SK-N-SH treated with all-trans-retinoic acid at 6 μM for 48 hours (cell line): Measurements from ENCODE around the gene CLEC16A.

Experiments
- ATAC-seq: fragments of 200-7000 bp; cut with Tn5 transposase; 3 replicates; pipeline ENCODE4 v1.9.1; 2020; ENCODE audit warnings: mild to moderate bottlenecking, moderate library complexity
- ARNTL ChIP-seq: fragments of 450-650 bp; formaldehyde crosslinking; IDR thresholded peaks from 2 replicates; pipeline ENCODE4 v1.5.0; 2020; ENCODE audit warnings: low read depth, mild to moderate bottlenecking, moderate library complexity, borderline replicate concordance
- BACH2 ChIP-seq: fragments of 250-450 bp; sonication (Bioruptor Pico); IDR thresholded peaks from 2 replicates; pipeline ENCODE4 v1.9.0; 2021; ENCODE audit warnings: mild to moderate bottlenecking, borderline replicate concordance
- CSDC2 ChIP-seq: fragments of 250-450 bp; sonication (Bioruptor Pico); IDR thresholded peaks from 2 replicates; pipeline ENCODE4 v1.5.0; 2020; ENCODE audit warnings: mild to moderate bottlenecking, moderate library complexity
- ESRRG ChIP-seq: fragments of 250-450 bp; sonication (Bioruptor Pico); IDR thresholded peaks from 2 replicates; pipeline ENCODE4 v1.6.1; 2021; ENCODE audit warnings: mild to moderate bottlenecking
- GLIS3 ChIP-seq: fragments of 250-450 bp; sonication (Bioruptor Pico); IDR thresholded peaks from 2 replicates; pipeline ENCODE4 v1.5.0; 2020; ENCODE audit warnings: mild to moderate bottlenecking, moderate library complexity
- ISL1 ChIP-seq: fragments of 250-450 bp; sonication (Bioruptor Pico); IDR thresholded peaks from 2 replicates; pipeline ENCODE4 v2.1.2; 2022; ENCODE audit warnings: mild to moderate bottlenecking, moderate library complexity
- OSR1 ChIP-seq: fragments of 250-450 bp; sonication (Bioruptor Pico); IDR thresholded peaks from 2 replicates; pipeline ENCODE4 v1.8.0; 2022; ENCODE audit warnings: moderate library complexity, mild to moderate bottlenecking, inconsistent platforms
- PATZ1 ChIP-seq: fragments of 250-450 bp; sonication (Bioruptor Pico); IDR thresholded peaks from 2 replicates; pipeline ENCODE4 v1.8.0; 2020; ENCODE audit warnings: mild to moderate bottlenecking, moderate library complexity, borderline replicate concordance
- POU6F1 ChIP-seq: fragments of 250-450 bp; sonication (Bioruptor Pico); IDR thresholded peaks from 2 replicates; pipeline ENCODE4 v1.8.0; 2021; ENCODE audit warnings: low read depth, mild to moderate bottlenecking, moderate library complexity, borderline replicate concordance
- RARB ChIP-seq: fragments of 250-450 bp; sonication (Bioruptor Pico); IDR thresholded peaks from 2 replicates; pipeline ENCODE4 v1.8.0; 2021; ENCODE audit warnings: mild to moderate bottlenecking, moderate library complexity
- SNAI2 ChIP-seq: fragments of 250-450 bp; sonication (Bioruptor Pico); IDR thresholded peaks from 2 replicates; pipeline ENCODE4 v1.5.0; 2020; ENCODE audit warnings: mild to moderate bottlenecking, moderate library complexity
- TCF4 ChIP-seq: fragments of 250-450 bp; sonication (Bioruptor Pico); IDR thresholded peaks from 2 replicates; pipeline ENCODE4 v1.8.0; 2021; ENCODE audit warnings: mild to moderate bottlenecking, moderate library complexity, borderline replicate concordance
- TOX ChIP-seq: fragments of 250-450 bp; sonication (Bioruptor Pico); IDR thresholded peaks from 2 replicates; pipeline ENCODE4 v1.8.0; 2021; ENCODE audit warnings: mild to moderate bottlenecking, moderate library complexity, borderline replicate concordance
- ZC3H10 ChIP-seq: fragments of 250-450 bp; sonication (Bioruptor Pico); IDR thresholded peaks from 2 replicates; pipeline ENCODE4 v1.5.1; 2021; ENCODE audit warnings: mild to moderate bottlenecking, moderate library complexity
- ZFP3 ChIP-seq: fragments of 250-450 bp; sonication (Bioruptor Pico); IDR thresholded peaks from 2 replicates; pipeline ENCODE4 v1.5.0; 2020; ENCODE audit warnings: mild to moderate bottlenecking, moderate library complexity
- ZFP30 ChIP-seq: fragments of 450-650 bp; formaldehyde crosslinking; IDR thresholded peaks from 2 replicates; pipeline ENCODE4 v1.5.0; 2022; ENCODE audit warnings: mild to moderate bottlenecking, moderate library complexity
- ZNF565 ChIP-seq: fragments of 450-650 bp; formaldehyde crosslinking; conservative IDR thresholded peaks from 2 replicates; pipeline ENCODE4 v1.5.0; 2020; ENCODE audit warnings: low read depth, mild to moderate bottlenecking, moderate library complexity
- ZNF70 ChIP-seq: fragments of 450-650 bp; formaldehyde crosslinking; IDR thresholded peaks from 2 replicates; pipeline ENCODE4 v1.5.0; 2020; ENCODE audit warnings: mild to moderate bottlenecking, moderate library complexity
- ZNF8 ChIP-seq: fragments of 450-650 bp; formaldehyde crosslinking; IDR thresholded peaks from 2 replicates; pipeline ENCODE4 v1.5.0; 2020; ENCODE audit warnings: mild to moderate bottlenecking, moderate library complexity
- TF ChIP-seq, protein P1 (sequence below): fragments of 250-450 bp; sonication (Bioruptor Pico); IDR thresholded peaks from 2 replicates; pipeline ENCODE4 v1.5.1; 2021; ENCODE audit warnings: mild to moderate bottlenecking, moderate library complexity
- TF ChIP-seq, protein P2 (sequence below): fragments of 250-450 bp; sonication (Bioruptor Pico); IDR thresholded peaks from 2 replicates; pipeline ENCODE4 v1.5.1; 2020; ENCODE audit warnings: low read depth, mild to moderate bottlenecking, moderate library complexity
- TF ChIP-seq, protein P3 (sequence below): fragments of 250-450 bp; sonication (Bioruptor Pico); IDR thresholded peaks from 2 replicates; pipeline ENCODE4 v1.5.0; 2020; ENCODE audit warnings: mild to moderate bottlenecking, moderate library complexity

The CLEC16A gene

GRCh38 chr16:10911267-10911666 lies 33.1 kb upstream of the CLEC16A start (continued):
- no peak for TF ChIP-seq PATZ1 (CRISPR knock-in tag)
- TF ChIP-seq, protein P1, sequence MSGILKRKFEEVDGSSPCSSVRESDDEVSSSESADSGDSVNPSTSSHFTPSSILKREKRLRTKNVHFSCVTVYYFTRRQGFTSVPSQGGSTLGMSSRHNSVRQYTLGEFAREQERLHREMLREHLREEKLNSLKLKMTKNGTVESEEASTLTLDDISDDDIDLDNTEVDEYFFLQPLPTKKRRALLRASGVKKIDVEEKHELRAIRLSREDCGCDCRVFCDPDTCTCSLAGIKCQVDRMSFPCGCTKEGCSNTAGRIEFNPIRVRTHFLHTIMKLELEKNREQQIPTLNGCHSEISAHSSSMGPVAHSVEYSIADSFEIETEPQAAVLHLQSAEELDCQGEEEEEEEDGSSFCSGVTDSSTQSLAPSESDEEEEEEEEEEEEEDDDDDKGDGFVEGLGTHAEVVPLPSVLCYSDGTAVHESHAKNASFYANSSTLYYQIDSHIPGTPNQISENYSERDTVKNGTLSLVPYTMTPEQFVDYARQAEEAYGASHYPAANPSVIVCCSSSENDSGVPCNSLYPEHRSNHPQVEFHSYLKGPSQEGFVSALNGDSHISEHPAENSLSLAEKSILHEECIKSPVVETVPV (CRISPR knock-in tag), result no peak
- TF ChIP-seq, protein P2, sequence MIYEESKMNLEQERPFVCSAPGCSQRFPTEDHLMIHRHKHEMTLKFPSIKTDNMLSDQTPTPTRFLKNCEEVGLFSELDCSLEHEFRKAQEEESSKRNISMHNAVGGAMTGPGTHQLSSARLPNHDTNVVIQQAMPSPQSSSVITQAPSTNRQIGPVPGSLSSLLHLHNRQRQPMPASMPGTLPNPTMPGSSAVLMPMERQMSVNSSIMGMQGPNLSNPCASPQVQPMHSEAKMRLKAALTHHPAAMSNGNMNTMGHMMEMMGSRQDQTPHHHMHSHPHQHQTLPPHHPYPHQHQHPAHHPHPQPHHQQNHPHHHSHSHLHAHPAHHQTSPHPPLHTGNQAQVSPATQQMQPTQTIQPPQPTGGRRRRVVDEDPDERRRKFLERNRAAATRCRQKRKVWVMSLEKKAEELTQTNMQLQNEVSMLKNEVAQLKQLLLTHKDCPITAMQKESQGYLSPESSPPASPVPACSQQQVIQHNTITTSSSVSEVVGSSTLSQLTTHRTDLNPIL (CRISPR knock-in tag), result no peak

DNA sequence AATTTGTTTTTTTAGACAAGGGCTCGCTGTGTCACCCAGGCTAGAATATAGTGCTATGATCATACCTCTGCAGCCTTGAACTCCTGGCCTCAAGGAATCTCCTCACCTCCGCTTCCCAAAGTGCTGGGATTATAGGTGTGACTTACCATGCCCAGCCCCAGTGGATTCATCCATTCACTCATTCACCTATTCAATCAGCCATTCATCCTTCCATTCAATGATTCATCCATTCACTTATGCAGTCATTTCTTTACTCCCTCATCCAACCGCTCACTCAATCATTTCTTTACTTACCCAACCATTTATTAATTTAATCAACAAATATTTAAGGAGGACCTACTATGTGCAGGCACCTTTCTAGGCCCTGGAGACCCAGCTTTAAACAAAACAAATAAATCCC lies 27.8 kb upstream of the CLEC16A start:
- TF ChIP-seq OSR1, result no peak
- TF ChIP-seq ZNF565 (CRISPR knock-in tag), result no peak
- no peak for TF ChIP-seq ZFP30 (CRISPR knock-in tag)
- TF ChIP-seq ARNTL, result no peak
- no peak for TF ChIP-seq RARB (CRISPR knock-in tag)
- no peak for TF ChIP-seq BACH2
- TF ChIP-seq ESRRG (CRISPR knock-in tag), result no peak
- TF ChIP-seq ZNF8 (CRISPR knock-in tag), result no peak
- TF ChIP-seq SNAI2 (CRISPR knock-in tag), result no peak
- TF ChIP-seq CSDC2 (CRISPR knock-in tag), result no peak
- no peak for TF ChIP-seq TCF4 (CRISPR knock-in tag)
- TF ChIP-seq ZC3H10 (CRISPR knock-in tag), result no peak
- TF ChIP-seq POU6F1, result no peak
- TF ChIP-seq, protein P2 (CRISPR knock-in tag), result no peak
- TF ChIP-seq ZFP3 (CRISPR knock-in tag), result no peak
- no peak for TF ChIP-seq GLIS3 (CRISPR knock-in tag)
- TF ChIP-seq ISL1, result no peak
- TF ChIP-seq TOX (CRISPR knock-in tag), result no peak
- TF ChIP-seq, protein P1 (CRISPR knock-in tag), result no peak
- ATAC-seq, result no peak

DNA sequence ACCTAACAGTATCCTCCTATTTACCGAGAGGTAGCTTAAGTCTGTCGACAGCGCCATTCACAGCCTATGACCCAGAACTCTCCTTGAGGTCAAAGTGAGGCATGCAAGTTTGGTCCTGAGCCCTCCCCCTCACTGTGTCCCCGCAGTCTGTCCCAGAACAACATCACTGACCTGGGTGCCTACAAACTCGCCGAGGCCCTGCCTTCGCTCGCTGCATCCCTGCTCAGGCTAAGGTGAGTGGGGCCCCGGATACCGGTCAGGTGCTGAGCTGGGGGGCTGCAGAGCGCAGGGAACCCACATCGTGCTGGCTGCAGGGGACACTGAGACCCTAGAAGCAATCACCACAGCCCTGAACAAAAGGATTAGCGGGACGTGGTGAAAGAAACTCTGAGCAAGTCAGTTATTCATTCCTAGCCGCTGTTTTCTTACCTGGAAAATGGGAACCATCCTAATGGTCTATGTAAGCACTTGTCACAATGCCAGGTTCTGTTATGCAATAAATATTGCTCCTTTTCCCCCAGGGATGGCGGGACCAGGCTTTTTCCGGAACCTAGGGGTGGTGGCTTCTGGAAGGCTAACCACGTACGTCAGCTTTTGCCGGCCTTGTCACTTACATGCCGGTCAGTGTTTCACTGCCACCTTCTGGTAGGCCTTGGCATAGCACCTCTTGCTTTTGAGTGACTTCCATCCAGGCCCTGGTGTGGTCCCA lies 25.9 kb upstream of the CLEC16A start:
- ATAC-seq, result peak; percentile 97
- TF ChIP-seq, protein P1 (CRISPR knock-in tag), result no peak
- no peak for TF ChIP-seq ISL1
- no peak for TF ChIP-seq ZC3H10 (CRISPR knock-in tag)
- TF ChIP-seq, protein P2 (CRISPR knock-in tag), result no peak
- TF ChIP-seq ZFP3 (CRISPR knock-in tag), result no peak
- TF ChIP-seq, protein P3, sequence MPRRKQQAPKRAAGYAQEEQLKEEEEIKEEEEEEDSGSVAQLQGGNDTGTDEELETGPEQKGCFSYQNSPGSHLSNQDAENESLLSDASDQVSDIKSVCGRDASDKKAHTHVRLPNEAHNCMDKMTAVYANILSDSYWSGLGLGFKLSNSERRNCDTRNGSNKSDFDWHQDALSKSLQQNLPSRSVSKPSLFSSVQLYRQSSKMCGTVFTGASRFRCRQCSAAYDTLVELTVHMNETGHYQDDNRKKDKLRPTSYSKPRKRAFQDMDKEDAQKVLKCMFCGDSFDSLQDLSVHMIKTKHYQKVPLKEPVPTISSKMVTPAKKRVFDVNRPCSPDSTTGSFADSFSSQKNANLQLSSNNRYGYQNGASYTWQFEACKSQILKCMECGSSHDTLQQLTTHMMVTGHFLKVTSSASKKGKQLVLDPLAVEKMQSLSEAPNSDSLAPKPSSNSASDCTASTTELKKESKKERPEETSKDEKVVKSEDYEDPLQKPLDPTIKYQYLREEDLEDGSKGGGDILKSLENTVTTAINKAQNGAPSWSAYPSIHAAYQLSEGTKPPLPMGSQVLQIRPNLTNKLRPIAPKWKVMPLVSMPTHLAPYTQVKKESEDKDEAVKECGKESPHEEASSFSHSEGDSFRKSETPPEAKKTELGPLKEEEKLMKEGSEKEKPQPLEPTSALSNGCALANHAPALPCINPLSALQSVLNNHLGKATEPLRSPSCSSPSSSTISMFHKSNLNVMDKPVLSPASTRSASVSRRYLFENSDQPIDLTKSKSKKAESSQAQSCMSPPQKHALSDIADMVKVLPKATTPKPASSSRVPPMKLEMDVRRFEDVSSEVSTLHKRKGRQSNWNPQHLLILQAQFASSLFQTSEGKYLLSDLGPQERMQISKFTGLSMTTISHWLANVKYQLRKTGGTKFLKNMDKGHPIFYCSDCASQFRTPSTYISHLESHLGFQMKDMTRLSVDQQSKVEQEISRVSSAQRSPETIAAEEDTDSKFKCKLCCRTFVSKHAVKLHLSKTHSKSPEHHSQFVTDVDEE, result no peak
- no peak for TF ChIP-seq ZFP30 (CRISPR knock-in tag)
- no peak for TF ChIP-seq GLIS3 (CRISPR knock-in tag)
- TF ChIP-seq ARNTL, result no peak
- no peak for TF ChIP-seq ZNF70 (CRISPR knock-in tag)
- TF ChIP-seq ESRRG (CRISPR knock-in tag), result no peak
- TF ChIP-seq TCF4 (CRISPR knock-in tag), result no peak
